Left lung (tissue), 10 donors: ENCODE measurements around the gene OVCH1. TPM values are rescaled to one million over a fixed set of nuclear protein-coding genes. Genes with fewer than 3 reads are reported as not detected.

Experiments used
- ATAC-seq: fragments of 200-7000 bp; cut with Tn5 transposase; one replicate; pipeline ENCODE4 v1.9.1; 2020; ENCODE audit warnings: moderate library complexity
- DNase-seq, 4 donors: peaks; one replicate each; pipeline ENCODE4 v3.0.0-alpha.2; 2013 to 2020
- H3K27ac ChIP-seq, 2 donors: fragments of 200-600 bp; sonication (generic) in 1 of 2; one replicate each; pipeline versions ENCODE4 v1.5.0 to v1.8.0; 2020 to 2021
- H3K27me3 ChIP-seq, 2 donors: fragments of 200-600 bp; sonication (generic) in 1 of 2; one replicate each; pipeline versions ENCODE4 v1.5.0 to v1.8.0; 2020 to 2021
- H3K36me3 ChIP-seq, 2 donors: fragments of 200-600 bp; sonication (generic) in 1 of 2; one replicate each; pipeline versions ENCODE4 v1.5.0 to v1.8.0; 2020 to 2021
- H3K4me1 ChIP-seq, 2 donors: fragments of 200-600 bp; one replicate each; pipeline ENCODE4 v1.8.0; 2021
- H3K4me3 ChIP-seq, 2 donors: fragments of 200-600 bp; sonication (generic) in 1 of 2; one replicate each; pipeline versions ENCODE4 v1.5.0 to v1.8.0; 2020 to 2021; ENCODE audit warnings: mild to moderate bottlenecking in 1 of 2
- H3K9me3 ChIP-seq, 2 donors: fragments of 200-600 bp; sonication (generic) in 1 of 2; one replicate each; pipeline versions ENCODE4 v1.5.0 to v1.8.0; 2020 to 2021
- intact Hi-C, 2 donors: fragments of 100-400 bp; cut with DNase I; formaldehyde crosslinking; loops; one replicate each; pipeline versions ENCODE4 v1.11.2 to v1.14.2; 2022
- polyA plus RNA-seq, 6 donors: library from polyadenylated mRNA; unstranded; fragments of 120-200 nt; gene quantifications; one replicate each; pipeline ENCODE4 v1.2.1, GENCODE V29; 2013; ENCODE audit not compliant: insufficient read length in 6 of 6
- total RNA-seq, 2 donors: library from RNA; stranded (reverse); fragmentation: NEBNext Ultra II Directional; extraction: Animal tissue kit (Norgen Biotek cat#: 25700); gene quantifications; one replicate each; pipeline ENCODE4 v1.2.1, GENCODE V29; 2021
- TF ChIP-seq, protein P1 (sequence below), 2 donors: fragments of 200-600 bp; sonication (generic) in 1 of 2; IDR thresholded peaks; one replicate each; pipeline versions ENCODE4 v1.5.0 to v1.8.0; 2021; ENCODE audit warnings: antibody characterized with exemption in 2 of 2
- donor health status: DM: no; HTN: yes; CAD: no.
- donor health status: DM: no; HTN: no; CAD: no.

OVCH1 gene
- total and polyA plus RNA-seq, 8 donors = 0.04 to 0.89 (median 0.20) TPM; not detected in 5

DNA sequence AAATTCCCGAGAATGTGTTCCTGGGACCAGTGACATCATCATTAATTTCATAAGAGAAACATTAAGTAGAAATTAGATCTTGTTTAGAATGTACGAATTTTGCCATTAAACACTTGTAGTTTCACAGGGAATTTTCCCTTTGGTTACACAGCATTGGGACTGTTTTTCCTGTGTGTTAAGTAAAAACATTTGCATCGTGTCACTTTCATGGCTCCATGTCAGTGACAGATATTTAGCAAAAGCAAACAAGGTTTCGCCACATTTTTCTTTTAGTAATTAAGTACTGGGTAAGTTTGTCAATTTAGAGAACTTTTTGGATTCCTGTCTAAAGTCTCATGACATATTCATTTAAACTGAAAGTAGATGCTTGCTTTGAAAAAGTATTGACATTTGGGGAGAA lies 45.5 kb upstream of the OVCH1 start:
- no peak overlapping the region for H3K27ac ChIP-seq
- TF ChIP-seq, protein P1, sequence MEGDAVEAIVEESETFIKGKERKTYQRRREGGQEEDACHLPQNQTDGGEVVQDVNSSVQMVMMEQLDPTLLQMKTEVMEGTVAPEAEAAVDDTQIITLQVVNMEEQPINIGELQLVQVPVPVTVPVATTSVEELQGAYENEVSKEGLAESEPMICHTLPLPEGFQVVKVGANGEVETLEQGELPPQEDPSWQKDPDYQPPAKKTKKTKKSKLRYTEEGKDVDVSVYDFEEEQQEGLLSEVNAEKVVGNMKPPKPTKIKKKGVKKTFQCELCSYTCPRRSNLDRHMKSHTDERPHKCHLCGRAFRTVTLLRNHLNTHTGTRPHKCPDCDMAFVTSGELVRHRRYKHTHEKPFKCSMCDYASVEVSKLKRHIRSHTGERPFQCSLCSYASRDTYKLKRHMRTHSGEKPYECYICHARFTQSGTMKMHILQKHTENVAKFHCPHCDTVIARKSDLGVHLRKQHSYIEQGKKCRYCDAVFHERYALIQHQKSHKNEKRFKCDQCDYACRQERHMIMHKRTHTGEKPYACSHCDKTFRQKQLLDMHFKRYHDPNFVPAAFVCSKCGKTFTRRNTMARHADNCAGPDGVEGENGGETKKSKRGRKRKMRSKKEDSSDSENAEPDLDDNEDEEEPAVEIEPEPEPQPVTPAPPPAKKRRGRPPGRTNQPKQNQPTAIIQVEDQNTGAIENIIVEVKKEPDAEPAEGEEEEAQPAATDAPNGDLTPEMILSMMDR (IDR thresholded peaks at IDR 0.05) = no peak
- H3K4me3 ChIP-seq = peak overlapping the region in 1 of 2 donors; percentile 0
- peaks cover 0 to 5% of the 10 kb centered on the region in 2 donors for H3K4me1 ChIP-seq
- H3K27me3 ChIP-seq = no peaks in the 10 kb centered on the region
- ATAC-seq (no peak), DNase-seq (peak in 2 of 4 donors; percentile 30 to 35)
- no peaks in the 10 kb centered on the region for H3K9me3 ChIP-seq
- H3K36me3 ChIP-seq = no peaks in the 10 kb centered on the region
- intact Hi-C loops = no loop called here

DNA sequence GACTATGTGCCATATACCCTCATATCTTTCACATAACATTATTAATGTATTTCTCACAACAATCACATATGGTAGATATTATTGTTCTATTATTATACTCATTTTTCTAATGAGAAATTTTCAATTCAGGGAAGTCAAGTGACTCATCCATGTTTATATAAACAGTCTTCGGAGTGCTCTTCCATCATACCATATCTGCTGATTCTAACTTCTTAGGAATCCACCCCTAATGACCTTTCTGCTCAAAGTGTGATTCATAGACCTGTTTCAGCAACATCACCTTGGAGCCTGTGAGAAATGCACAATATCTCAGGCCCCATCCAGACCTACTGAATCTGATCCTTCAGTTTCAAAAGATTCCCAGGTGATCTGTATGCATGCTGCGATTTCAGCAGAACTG lies 39.8 kb upstream of the OVCH1 start:
- Histone ChIP-seq H3K9me3 (no peaks in the 10 kb centered on the region), H3K4me3 (no peak overlapping the region), H3K4me1 (no peaks in the 10 kb centered on the region), H3K36me3 (no peaks in the 10 kb centered on the region), H3K27me3 (no peaks in the 10 kb centered on the region), H3K27ac (no peak overlapping the region)
- ATAC-seq (no peak), DNase-seq (no peak)
- TF ChIP-seq, protein P1 (IDR thresholded peaks at IDR 0.05) = no peak
- intact Hi-C loops = no loop called here

DNA sequence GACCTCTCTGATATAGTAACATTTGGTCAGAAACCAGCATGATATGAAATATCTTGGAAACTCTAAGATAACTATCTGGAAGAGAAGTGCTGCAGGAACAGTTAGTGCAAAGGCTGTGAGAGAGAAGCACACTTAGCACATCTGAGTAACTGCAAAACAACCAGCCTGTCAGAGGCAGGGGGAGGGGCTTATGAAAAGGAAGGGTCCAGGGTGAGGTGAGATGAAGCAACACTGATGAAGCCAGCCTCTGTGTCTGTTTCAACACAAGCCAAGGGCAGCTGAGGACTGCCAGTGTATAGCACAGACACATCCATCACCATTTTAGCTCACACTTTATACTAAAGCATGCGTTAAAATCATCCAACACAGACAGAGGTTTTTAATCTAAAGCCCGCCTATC lies 37.4 kb upstream of the OVCH1 start:
- H3K4me1 ChIP-seq = no peaks in the 10 kb centered on the region
- ATAC-seq (no peak), DNase-seq (no peak)
- no peak overlapping the region for H3K27ac ChIP-seq
- H3K9me3 ChIP-seq = no peaks in the 10 kb centered on the region
- TF ChIP-seq, protein P1 (IDR thresholded peaks at IDR 0.05) = no peak
- H3K27me3 ChIP-seq = no peaks in the 10 kb centered on the region
- no peak overlapping the region for H3K4me3 ChIP-seq
- intact Hi-C loops = no loop called here
- no peaks in the 10 kb centered on the region for H3K36me3 ChIP-seq

DNA sequence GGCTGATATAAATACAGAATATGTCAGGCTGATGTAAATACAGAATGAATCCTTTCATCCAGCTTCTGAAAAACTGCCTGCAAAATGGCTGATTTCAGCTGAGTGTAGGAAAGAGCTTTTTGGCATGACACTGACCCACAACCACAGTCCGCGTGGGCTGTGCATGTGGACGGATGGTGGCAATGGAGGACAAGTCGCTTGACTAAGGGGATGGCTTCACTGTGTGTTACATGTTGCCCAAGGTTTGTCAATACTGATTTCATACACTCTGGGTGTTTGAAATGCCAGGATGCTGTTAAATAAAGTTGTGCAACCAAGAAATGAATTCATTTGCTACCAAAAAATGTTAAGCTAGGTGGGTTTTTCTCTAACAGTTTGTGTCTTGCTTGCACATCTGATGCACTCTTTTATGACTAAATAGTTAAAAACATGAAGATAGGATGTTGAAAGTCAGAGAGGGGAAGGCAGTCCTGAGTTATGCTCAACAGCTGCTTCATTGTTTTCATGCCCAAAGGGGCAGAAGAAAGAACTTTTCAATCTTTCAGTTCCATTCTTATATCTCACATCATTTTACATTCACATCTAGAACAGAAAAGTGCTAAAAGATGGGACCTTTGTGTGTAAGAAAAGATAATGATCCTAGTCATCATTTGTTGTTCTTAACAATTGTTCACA lies 36.5 kb upstream of the OVCH1 start:
- no peaks in the 10 kb centered on the region for H3K36me3 ChIP-seq
- intact Hi-C loops = no loop called here
- no peak for DNase-seq
- H3K27me3 ChIP-seq = no peaks in the 10 kb centered on the region
- ATAC-seq = no peak
- no peak overlapping the region for H3K27ac ChIP-seq
- no peak overlapping the region for H3K4me3 ChIP-seq
- H3K9me3 ChIP-seq = no peaks in the 10 kb centered on the region
- TF ChIP-seq, protein P1 (IDR thresholded peaks at IDR 0.05) = no peak
- no peaks in the 10 kb centered on the region for H3K4me1 ChIP-seq

DNA sequence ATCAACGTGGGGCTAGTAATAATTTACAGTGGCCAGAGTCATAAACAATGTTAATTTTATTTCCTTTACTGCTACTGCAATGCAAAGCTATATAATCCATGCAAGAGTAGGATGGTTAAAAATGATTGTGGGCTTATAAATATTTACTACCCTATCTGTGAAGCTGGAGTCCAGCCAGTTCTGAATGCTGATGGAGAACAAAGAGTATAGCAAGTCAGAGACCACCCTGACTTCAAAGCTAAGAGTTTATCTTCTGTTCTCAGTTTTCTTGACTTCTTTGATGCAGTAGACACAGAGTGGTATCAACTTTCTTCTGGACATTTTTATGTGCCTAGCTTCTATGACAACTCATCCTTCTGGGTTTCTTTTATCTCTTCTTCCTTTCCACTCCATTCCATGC lies 34.0 kb upstream of the OVCH1 start:
- TF ChIP-seq, protein P1 (IDR thresholded peaks at IDR 0.05) = no peak
- no peaks in the 10 kb centered on the region for H3K27me3 ChIP-seq
- no peak for ATAC-seq

More for the DNA sequence above, 34.0 kb upstream of the OVCH1 start:
- intact Hi-C loops = no loop called here
- no peak overlapping the region for H3K4me3 ChIP-seq
- no peaks in the 10 kb centered on the region for H3K4me1 ChIP-seq
- no peaks in the 10 kb centered on the region for H3K9me3 ChIP-seq
- no peak for DNase-seq
- H3K36me3 ChIP-seq = no peaks in the 10 kb centered on the region
- no peak overlapping the region for H3K27ac ChIP-seq
